ENCODE results near the gene CASTOR1. TPM values are rescaled to one million over a fixed set of nuclear protein-coding genes. Genes with fewer than 3 reads are reported as not detected.

Gene CASTOR1
- total RNA-seq, 1 experiment from 2014 or later: 16.0 TPM

GRCh38 chr22:30325065-30325720 is 35.9 kb upstream of the CASTOR1 start:
- Mint-ChIP-seq H3K36me3 (no peaks in the 10 kb centered on the region), H3K27me3 (ENCODE audit: low read depth) (no peaks in the 10 kb centered on the region), H3K27ac (0 out of 2 replicates have a peak overlapping the region, but pooled peaks have one; percentile 36), H3K4me1 (peaks cover 28% of the 10 kb centered on the region), H3K9me3 (no peaks in the 10 kb centered on the region), H3K4me3 (peak overlapping the region; percentile 75)
- TF ChIP-seq TEAD1 (CRISPR knock-in tag; IDR thresholded peaks at IDR 0.05) (no peak), SP1 (CRISPR knock-in tag; conservative IDR thresholded peaks at IDR 0.05) (no peak), NR1H2 (CRISPR knock-in tag; IDR thresholded peaks at IDR 0.05) (no peak), ZNF532 (CRISPR knock-in tag; IDR thresholded peaks at IDR 0.05; ENCODE audit: borderline replicate concordance) (no peak), STAT6 (CRISPR knock-in tag; conservative IDR thresholded peaks at IDR 0.05; ENCODE audit: low read depth) (no peak), NR3C1 (CRISPR knock-in tag; conservative IDR thresholded peaks at IDR 0.05; ENCODE audit: low read depth) (no peak), AR (CRISPR knock-in tag; IDR thresholded peaks at IDR 0.05) (no peak), ATF6 (CRISPR knock-in tag; IDR thresholded peaks at IDR 0.05) (no peak), ZNF396 (CRISPR knock-in tag; IDR thresholded peaks at IDR 0.05; ENCODE audit: borderline replicate concordance) (no peak), ZNF317 (CRISPR knock-in tag; IDR thresholded peaks at IDR 0.05; ENCODE audit: borderline replicate concordance, low read depth) (no peak), CTCF (IDR thresholded peaks at IDR 0.05) (no peak), PRRX2 (CRISPR knock-in tag; IDR thresholded peaks at IDR 0.05) (no peak), HMGA2 (CRISPR knock-in tag; IDR thresholded peaks at IDR 0.05) (no peak), SMAD4 (CRISPR knock-in tag; IDR thresholded peaks at IDR 0.05) (no peak), OVOL2 (CRISPR knock-in tag; IDR thresholded peaks at IDR 0.05; ENCODE audit: borderline replicate concordance) (no peak), NR2C2 (CRISPR knock-in tag; IDR thresholded peaks at IDR 0.05) (no peak), TCF7 (CRISPR knock-in tag; IDR thresholded peaks at IDR 0.05; ENCODE audit: low read depth) (no peak)
- DNase-seq (ENCODE audit: low spot score): no peak
- POLR2A ChIA-PET: no interaction called here
- ATAC-seq: no peak
- CTCF ChIA-PET: interaction anchor here (0.6 to 7.8 kb wide), 3 partner anchors 35 to 100 kb away, joined by 3 to 193 read pairs (median 4); partner anchors contain the start of genes CASTOR1 and RNF215
